ENCODE measurements around the gene TADA3.

The TADA3 gene, protein sequence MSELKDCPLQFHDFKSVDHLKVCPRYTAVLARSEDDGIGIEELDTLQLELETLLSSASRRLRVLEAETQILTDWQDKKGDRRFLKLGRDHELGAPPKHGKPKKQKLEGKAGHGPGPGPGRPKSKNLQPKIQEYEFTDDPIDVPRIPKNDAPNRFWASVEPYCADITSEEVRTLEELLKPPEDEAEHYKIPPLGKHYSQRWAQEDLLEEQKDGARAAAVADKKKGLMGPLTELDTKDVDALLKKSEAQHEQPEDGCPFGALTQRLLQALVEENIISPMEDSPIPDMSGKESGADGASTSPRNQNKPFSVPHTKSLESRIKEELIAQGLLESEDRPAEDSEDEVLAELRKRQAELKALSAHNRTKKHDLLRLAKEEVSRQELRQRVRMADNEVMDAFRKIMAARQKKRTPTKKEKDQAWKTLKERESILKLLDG
- total RNA-seq = 48.9 to 77.2 (median 52.0) reads per million in 4 experiments

DNA sequence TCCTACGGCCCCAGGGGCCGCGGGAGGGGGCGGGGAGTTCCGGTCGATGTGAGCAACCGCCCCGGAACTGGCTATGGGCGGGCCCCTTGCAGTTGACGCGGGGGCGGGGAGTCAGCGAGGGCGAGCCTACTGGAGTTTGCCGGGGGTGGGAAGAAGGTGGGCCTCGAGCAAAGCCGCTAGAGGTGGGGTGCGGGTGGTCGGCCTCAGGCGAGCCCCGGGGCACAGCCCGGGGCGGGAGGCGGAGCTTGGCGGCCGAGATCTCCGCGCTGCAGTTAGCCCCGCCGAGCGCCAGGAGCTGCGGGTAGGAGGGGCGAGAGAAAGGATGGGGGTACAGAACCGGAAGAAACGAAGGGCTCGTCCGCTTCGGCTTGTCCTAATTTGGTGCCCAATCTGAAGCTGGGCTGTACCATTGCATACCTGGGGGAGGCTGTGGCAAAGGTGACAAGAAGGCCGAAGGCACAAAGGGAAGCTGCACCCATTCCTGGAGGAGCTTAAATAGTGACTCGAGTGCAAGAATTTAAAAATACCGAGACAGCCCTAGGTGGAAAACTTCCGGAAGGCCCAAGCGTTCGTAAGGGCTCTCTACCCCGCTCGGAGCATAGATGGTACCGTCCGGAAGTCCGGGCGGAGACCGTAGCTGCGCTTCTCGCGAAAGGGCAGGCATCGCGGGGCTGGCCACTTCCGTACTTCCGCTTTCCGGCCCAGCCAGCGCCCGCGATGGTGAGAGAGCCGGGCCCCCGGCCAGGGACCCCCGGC lies at the start of gene TADA3, which contains the start of gene ARPC4:
TADA3 (minus strand) TSS at position 69 of the 756 bp plus-strand sequence. CDS start 1,007 bp downstream, outside the sequence.
ARPC4 (plus strand) TSS at position 678 of the 756 bp plus-strand sequence; CDS start at position 718, 40 bp downstream.
- peak; percentile 88 for DNase-seq

- DNase-seq = no peak
These were observed 48.7 kb upstream of the TADA3 start for GRCh38 chr3:9841015-9841414.

DNA sequence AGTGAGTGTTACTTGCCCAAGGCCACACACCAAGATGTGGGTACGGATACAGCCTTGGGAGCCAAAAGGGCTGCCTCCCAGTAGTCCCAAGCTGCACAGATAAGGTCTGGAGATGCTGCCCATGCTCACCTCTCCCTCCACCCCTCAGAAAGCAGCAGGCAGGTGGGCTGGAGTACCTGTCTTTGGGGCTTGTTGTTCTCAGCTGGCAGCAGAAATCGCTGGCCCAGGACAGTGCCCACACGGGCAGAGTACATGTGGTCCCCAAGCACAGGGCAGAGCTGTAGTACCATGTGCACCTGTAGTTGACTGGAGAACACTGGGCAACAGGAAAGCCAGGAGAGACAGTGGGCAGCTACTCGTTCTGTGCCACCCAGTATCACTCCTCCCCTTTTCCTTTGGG lies 46.6 kb upstream of the TADA3 start:
- no peak for DNase-seq

DNA sequence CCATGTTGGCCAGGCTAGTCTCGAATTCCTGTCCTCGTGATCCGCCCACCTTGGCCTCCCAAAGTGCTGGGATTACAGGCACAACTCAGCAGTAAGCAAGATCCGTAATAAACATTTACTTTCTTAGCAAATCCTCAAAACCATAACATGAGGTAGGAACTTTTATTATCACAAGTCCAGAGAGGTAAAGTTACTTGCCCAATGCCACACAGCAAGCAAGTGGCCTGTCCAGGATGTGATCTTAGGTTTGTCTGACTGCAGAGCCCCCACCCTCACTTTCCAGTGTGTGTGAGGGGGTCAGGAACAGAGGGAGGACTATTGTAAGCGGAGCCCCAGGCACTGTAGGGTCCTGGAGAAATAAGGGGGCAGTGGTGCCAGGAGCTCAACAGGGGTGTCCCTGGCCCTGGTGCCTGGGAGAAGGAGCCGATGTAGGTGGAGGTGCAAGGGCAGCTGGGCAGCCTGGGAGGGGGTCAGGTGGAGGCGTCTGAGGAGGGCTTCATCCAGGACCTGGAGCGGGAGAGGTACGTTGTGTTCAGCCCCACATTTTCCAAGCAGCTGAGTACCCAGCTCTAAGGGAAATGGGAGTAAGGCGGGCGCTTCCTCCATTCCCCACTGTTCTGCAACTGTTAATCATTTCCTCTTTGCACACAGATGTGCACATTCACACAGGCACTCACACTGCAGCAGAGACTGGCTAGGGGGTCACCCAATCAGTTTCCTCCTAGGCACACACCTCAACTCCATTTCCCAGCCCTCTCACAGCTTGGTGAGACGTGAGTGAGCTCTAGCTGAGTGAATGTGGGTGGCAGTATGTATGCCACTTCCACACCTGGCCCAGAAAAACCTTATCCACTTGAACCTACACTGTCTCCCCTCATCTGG lies 45.7 kb upstream of the TADA3 start:
- no peak for DNase-seq

DNA sequence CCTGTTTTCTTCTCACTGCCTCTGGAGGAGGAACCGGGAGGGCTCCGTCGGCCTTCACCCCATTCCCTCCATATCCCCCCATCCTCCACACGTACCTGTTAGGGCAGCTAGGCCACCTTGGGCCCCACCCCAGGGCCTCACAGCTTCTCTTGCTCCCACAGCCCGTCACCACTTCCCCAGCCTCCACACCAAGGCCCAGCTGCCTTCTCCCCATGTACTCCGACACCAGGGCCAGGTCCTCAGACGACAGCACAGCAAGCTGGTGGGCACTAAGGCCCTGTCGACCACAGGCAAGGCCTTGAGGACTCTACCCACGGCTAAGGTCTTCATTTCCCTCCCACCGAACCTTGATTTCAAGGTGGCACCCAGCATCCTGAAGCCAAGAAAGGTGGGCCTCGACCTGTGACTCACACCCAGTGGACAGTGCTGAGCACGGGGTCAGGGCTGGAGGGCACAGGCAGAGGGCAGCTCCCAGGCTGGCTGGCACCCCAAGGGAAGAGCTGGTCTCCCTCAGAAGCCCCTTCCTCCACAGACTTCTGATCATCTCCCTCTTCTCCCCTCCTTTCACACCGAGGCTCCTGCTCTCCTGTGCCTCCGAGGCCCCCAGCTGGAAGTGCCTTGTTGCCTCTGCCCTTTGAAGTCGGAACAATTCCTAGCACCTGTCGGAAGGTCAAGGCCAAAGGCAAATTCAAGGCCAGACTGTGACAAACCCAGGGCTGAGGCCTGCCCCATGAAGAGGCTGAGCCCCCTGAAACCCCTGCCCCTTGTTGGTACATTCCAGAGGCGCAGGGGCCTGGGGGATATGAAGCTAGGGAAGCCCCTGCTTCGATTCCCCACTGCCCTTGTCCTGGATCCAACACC lies 42.5 kb upstream of the TADA3 start:
- DNase-seq = no peak

GRCh38 chr3:9833078-9833477 lies 40.8 kb upstream of the TADA3 start:
- no peak for DNase-seq

DNA sequence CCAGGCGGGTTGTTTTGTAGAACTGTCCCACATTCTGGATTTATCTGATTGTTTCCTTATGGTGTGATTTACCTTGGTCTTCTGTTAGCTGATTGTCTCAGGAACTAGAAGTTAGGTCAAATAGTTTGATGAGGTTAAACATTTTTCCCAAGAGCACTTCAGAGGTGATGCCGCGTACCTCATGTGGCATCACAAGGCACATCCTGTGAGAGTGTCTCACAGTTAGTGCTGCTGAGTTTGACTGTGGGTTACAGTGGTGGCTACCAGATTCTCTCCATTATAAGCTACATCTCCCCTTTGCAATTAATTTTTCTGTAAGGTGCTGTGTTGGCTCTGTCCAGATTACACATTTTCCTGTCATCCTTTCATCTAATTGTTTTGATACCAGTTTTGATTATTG lies 39.0 kb upstream of the TADA3 start:
- no peak for DNase-seq

DNA sequence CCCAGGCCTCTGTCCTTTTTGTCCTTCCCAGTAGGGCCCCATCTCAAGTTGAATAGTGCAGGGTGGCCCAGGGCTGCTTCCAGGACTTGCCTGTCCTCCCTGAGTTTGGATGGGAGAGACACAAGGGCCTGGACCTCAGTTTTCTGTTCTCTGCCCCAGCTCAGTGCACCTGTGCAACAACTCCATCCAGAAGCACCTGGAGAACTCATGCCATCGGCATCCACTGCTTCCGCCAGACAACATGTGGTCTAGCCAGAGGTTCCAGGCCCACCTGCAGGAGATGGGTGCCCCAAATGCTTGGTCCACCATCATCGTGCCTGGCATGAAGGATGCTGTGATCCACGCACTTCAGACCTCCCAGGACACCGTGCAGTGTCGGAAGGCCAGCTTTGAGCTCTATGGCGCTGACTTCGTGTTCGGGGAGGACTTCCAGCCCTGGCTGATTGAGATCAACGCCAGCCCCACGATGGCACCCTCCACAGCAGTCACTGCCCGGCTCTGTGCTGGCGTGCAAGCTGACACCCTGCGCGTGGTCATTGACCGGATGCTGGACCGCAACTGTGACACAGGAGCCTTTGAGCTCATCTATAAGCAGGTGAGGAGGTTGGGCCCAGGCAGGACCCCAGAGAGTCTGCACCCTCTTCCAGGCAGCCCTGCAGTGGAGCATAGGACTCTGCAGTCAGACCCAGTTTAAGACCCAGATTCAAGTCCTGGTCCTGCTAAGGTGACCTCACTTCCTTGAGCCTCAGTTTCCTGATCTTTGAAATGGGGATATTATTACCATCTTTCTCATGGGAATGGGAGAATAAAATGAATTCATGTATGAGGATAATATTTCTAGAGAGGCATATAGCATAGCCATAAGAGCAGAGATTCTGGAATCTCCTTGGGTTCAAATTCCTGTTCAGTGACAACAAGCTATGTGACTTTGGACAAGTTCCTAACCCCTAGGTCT lies 36.8 kb upstream of the TADA3 start:
- no peak for DNase-seq

- no peak for DNase-seq
These were observed 34.7 kb upstream of the TADA3 start for GRCh38 chr3:9826815-9827573.

GRCh38 chr3:9825451-9826040 lies 33.3 kb upstream of the TADA3 start:
- DNase-seq = no peak

GRCh38 chr3:9820946-9821345 lies 28.7 kb upstream of the TADA3 start:
- no peak for DNase-seq

GRCh38 chr3:9820543-9820942 lies 28.3 kb upstream of the TADA3 start:
- DNase-seq = no peak

DNA sequence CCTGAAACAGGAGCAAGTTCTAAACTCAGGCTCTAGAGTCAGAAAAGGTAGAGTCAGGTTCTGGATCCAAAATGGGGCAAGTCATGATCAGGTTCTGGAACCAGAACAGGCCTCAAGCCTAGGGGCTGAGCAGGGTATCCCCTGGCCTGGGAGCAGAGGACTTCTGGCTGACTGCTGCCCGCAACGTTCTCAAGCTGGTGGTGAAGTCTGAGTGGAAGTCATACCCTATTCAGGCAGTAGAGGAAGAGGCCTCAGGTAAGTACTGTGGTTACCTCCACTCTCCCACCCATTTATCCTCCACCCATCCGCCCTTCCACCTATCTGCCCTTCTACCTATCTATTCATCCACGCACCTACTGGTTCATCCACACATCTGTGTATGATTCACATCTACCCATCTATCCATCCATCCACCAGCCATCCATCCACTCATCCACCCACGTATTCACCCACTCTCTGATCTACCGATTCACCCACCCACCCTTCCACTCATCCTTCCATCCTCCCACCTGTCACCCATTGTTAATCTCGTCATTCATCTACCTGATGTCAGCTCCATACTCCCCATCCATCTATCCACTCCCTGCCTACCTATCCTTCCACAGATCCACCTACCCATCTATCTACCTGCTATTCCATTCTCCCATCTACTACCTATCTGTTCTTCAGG lies 26.5 kb upstream of the TADA3 start:
- no peak for DNase-seq

DNA sequence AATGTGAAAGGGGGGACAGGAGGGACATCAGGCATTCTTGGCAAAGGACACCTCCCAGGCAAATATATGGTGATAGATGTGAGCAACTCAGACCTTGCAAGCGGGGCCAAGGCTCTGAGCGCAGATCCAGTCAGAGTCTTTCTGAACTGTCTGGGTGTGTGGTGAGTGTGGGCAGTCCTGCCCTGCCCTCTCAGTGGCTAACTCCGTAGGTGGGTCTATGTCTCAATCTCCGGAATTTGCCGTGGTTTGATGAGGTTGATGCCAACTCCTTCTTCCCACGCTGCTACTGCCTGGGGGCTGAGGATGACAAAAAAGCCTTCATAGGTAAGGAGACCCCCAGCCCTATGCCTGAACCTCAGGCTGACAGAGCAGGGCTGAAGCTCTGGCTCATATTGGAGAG lies 25.2 kb upstream of the TADA3 start:
- DNase-seq = no peak

- no peak for DNase-seq
These were observed 23.7 kb upstream of the TADA3 start for GRCh38 chr3:9815986-9816385.

DNA sequence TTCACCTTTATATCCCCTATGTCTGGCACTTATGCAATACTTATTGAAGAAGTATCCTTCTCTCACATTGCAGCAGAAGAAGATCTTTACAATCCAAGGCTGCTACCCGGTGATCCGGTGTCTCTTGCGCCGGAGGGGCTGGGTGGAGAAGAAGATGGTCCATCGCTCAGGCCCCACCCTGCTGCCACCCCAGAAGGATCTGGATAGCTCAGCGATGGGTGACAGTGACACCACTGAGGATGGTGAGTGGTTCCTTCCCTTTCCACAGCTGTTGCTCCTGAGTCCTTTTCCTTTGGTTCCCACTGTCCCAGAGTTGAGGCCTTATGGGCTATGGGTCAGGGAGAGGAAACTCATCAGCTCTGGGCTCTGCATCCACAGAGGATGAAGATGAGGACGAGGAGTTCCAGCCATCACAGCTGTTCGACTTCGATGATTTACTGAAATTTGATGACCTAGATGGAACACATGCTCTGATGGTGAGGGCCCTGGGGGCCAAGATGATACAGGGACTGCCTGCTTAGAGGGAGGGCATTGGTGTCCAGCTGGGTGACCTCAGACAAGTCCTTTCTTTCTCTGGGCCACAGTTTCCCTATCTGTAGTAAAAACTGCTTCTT lies 20.7 kb upstream of the TADA3 start:
- no peak for DNase-seq

- no peak for DNase-seq
These were observed 18.6 kb upstream of the TADA3 start for GRCh38 chr3:9810846-9811245.

DNA sequence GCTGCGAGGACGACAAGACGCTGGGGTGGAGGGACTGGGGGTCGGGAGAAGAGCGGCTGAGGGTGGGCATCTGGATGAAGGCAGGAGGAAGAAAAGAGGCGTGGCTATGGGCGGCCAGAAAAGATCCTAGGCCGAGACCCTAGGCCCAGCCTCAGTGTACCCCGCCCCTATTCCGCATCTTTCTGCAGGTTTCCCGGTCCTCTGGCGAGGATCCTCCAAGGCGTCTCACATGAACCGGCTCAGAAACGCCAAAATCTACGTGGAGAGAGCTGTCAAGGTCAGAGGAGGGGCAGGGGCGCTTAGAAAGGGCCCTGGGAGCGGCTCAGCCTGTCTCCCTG lies 18.1 kb upstream of the TADA3 start:
- no peak for DNase-seq

Data from effector CD8-positive, alpha-beta T cell (primary cell).